GOT3 (cell line): ENCODE data around the gene C17orf67.
A peak's percentile ranks its signal among the peaks of the same experiment; 100 is the strongest.

Experiments used
- DNase-seq: peaks from one replicate; lab custom pipeline; 2025; ENCODE audit warnings: mixed read lengths; lab: John Stamatoyannopoulos, UW

Gene C17orf67

GRCh38 chr17:56808503-56808902 is 25.2 kb downstream of the C17orf67 start:
- DNase-seq = no peak

GRCh38 chr17:56807723-56808122 is 26.0 kb downstream of the C17orf67 start:
- no peak for DNase-seq

DNA sequence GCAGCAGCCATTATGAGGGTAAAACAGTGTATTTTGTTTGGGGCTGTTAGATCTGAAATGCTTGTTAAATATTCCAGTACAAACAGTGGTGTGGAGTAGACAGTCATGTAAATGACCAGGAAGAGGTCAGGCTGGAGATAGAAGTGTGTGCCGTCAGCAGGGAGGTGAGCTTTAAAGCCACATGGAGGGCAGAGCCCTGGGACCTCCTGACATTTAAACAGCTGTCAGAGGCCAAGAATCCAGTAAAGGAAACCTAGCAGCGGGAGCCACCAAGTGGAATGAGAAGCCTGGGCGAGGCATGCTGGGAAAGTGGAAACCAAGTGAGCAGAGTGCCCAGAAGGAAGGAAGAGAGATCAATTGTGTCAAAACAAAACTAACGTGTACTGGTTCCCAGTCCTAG is 26.8 kb downstream of the C17orf67 start:
- DNase-seq = no peak

DNA sequence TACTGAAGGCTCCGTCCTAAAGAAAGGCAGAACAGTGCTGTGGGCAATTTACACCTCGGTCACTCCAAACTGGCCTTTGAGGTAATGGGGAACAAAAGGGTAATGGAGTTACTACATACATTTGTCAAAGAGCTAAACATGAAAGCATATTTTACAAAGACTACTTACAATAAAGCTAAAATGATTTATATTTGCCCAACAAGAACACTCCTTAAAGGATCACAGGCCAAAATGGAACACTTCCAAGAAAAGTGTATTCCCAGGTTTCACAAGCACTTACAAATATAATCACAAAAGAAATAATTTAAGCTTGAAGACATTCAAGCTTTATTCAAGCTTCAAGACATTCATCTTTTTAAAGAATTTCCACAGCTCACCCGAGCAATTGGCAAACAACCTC is 29.3 kb downstream of the C17orf67 start:
- DNase-seq = no peak

- no peak for DNase-seq
Measured at GRCh38 chr17:56803071-56803470, 30.6 kb downstream of the C17orf67 start.

DNA sequence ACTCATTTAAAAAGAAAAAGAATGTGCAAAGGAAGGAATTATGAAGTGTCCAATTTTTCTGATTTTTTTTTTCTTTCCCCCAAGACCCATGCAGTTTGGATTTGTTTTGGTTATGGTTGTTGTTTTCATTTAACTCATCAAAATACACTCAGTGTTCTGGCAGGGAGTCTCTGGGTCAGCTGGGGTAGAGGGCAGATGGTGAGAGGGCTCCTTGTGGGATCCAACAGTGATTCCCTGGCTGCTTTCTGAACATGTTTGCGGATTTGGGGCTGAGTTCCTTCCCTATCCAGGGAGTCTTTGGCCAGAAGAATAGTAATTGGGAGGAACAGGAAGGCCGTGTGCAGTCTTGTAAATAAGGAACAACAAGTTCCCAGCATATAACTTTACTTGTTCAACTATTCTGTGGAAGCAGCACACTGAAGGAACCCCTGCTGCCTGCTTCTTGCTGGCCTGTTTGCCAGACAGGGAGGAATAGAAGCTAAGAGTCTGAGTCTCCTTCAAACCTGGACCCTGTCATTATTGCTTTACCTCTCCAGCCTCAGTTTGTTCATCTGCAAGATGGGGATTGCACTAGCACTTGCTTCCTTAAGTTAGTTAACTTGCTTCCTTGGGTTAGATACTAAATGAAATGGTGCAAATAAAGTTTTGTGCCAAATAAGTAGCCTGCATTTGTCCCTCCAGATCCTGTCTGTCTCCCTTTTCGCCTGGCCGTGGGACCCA is 32.1 kb downstream of the C17orf67 start:
- no peak for DNase-seq

- no peak for DNase-seq
Measured at GRCh38 chr17:56798916-56799315, 34.8 kb downstream of the C17orf67 start.

DNA sequence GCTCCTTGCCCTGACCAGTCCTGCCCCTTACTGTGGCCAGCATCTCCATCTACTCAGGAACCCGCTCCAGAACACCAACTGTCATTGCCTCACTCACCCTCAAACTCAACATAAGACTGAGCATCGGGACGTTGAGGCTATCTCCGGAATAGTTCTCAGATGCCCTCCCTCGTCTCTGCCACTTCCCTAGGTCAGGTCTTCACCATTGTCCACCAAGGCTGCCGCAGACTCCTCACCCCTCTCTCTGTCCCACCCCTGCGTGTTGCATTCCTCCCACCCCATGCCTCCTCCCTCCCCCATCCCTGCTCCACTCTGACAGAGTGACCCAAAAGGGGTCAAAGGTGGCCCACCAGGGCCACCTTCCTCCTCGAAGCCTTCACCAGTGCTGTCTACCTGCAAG is 37.2 kb downstream of the C17orf67 start:
- no peak for DNase-seq

GRCh38 chr17:56795221-56795865 is 38.4 kb downstream of the C17orf67 start:
- DNase-seq = no peak

DNA sequence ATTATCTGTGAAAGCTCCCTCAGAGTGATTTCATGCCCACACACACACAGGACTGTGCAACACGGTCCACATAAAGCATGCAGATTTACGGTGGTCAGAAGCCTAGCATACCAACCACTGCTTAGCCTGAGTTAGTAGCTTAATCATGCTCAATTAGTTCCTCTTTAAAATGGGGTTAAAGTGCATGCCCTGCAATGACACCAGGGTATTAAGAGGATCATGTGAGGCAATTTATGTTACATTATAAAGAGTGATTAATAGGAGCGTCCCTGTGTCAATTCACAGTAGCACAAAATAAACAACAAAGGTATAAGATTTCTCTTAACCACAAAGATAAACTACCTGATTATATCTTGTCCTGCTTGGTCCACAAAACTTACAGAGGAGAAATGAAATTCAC is 39.8 kb downstream of the C17orf67 start:
- DNase-seq = no peak

DNA sequence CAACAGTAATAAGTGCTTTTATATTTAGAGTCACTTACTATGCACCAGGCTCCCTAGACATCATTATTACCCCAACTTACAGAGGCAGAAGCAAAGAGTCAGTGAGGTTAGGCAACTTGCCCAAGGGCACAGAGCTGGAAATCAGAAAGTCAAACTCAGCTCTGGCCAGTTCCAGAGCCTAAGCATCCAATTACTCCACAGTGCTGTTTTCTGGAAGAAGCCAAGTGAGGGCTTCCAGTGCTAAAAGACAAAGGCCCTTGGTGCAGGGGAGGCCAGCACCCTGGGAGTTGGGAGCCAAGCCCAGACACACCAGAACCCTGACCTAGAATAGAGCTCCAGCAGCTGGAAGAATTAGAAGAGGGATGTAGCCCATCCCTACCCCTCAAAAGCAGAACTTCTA is 40.2 kb downstream of the C17orf67 start:
- no peak for DNase-seq

DNA sequence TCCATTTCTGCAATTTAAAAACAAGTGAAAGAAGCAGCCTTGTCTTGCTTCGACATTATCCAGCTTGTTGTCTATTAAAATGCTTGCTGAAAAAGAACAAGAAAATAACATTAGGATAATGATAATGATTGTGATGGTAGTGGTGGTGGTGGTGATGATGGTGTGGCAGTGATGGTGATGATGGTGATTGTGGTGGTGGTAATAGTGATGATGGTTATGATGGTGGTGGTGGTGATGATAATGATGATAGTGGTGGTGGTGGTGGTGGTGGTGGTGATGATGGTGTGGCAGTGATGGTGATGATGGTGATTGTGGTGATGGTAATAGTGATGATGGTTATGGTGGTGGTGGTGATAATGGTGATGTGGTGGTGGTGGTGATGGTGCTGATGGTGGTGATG is 41.5 kb downstream of the C17orf67 start:
- no peak for DNase-seq

GRCh38 chr17:56786989-56787482 is 46.7 kb downstream of the C17orf67 start:
- no peak for DNase-seq

- no peak for DNase-seq
Measured at GRCh38 chr17:56785997-56786680, 47.6 kb downstream of the C17orf67 start.

DNA sequence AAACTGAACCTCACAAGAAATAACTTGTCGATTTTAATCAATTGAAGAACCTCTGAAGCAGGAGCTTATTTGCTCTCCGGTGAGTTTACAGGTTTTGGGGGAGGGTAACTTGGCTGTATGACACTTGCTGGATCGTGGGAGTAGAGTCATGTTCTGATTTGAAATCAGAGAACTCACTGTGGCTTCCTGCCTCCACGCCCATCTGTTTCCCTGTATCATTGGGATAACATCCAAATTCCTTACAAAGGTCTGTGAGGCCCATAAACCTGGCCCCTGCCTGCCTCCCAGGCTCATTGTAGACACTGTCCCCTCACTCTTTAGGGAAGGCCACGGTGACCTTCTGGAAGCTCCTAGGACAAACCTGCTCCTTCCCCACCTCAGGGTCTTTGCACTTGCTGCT is 48.3 kb downstream of the C17orf67 start:
- DNase-seq = no peak

DNA sequence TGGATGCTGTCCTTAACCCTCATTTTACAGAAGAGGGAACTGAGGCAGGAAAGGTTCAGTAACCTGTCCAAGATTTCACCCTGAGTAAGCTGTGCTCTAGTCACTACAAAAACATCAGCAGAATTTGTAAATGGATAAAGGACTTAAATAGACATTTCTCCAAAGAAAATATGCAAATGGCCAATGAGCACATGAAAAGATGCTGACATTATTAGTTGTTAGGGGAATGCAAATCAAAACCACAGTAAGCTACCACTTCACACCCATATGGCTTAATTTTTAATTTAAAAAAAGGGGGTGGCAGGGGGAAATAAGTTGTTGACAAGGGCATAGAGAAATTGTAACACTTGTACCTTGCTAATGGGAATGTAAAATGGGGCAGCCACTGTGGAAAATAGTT is 51.4 kb downstream of the C17orf67 start:
- no peak for DNase-seq

DNA sequence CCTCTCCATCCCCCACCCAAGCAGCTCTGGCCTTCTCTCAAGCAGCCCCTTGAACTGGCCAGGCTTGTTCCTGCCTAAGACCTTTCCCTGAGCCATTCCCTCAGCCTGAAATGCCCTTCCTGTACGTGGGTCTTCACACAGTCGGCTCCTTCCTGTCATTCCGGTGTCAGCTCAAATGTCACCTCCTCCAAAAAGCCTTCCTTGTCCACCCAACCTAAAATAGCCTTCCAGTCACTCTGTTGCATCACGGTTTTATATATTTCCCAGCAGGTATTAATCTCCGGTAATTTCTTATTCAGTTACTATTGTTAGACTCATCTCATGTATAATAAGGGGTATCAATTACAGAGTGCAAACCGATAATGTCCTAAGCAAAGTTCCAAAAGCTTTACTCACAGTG is 51.8 kb downstream of the C17orf67 start:
- DNase-seq = no peak

DNA sequence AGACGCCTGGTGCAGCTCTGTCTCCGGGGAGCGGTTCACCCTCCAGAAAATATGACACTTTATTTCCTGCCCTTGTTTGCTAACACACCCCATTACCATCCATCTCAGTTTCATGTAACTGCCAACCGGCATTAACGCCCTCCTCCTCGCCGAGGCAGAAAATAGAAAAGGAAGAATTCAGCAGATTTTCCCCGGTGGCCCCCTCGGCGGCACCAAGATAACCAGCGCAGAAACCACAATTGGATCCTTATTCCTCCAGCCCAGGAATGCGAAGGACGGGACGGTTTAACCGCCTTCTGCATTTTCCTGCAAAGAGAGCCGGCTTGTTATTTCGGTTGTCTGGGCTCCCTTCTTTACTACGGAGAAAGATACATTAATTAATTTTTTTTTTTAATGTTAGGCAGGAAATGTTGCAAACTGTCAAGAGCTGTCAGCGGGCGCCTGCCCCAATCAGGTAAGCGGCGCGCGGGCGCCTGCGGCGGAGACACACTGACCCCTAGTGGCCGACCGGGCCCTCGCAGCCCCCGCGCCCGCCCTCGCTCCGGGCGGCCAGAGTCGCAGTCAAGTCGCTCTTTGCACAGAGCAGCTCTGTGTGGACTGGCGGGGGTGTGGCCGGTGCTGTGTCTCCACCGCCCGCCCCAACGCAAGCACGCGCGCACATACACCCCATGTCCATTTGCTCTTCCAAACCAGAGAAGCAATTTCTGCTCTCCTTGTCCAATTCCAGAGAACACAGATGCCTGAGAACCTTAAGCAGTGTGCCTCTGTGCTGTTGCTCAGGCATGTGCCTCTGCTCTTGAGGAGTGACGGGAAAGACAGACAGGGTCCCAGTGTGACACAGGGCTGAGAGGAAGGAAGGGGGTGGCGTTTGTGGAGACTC is 53.6 kb downstream of the C17orf67 start:
- DNase-seq = peak; percentile 9

- DNase-seq = no peak
Measured at GRCh38 chr17:56779322-56779721, 54.4 kb downstream of the C17orf67 start.

DNA sequence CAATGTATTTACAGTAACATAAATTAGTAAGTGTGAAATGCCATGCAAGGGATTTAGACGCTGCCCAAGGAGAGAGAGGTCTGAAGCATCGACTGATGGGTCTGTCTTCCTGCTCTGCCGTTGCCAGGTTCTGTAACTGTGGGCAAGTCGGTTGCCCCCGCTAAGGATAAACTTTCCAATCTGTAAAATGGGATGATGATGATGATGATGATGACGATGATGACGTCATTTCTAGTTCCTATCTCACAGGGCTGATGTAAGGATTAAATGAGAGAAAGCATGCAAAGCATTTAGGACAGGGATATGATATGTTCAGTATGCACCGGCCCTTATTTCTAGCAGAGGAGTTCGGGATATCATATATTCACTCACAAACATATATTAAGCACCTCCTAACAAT is 54.8 kb downstream of the C17orf67 start:
- DNase-seq = no peak

GRCh38 chr17:56777859-56778258 is 55.9 kb downstream of the C17orf67 start:
- DNase-seq = no peak

- DNase-seq = no peak
Measured at GRCh38 chr17:56774650-56775049, 59.1 kb downstream of the C17orf67 start.
